IMR-90 (cell line): ENCODE measurements around the gene SYNPR. TPM values are rescaled to one million over a fixed set of nuclear protein-coding genes. Genes with fewer than 3 reads are reported as not detected.

Source experiments
- ATAC-seq: fragments of 200-7000 bp; cut with Tn5 transposase; 2 replicates; pipeline ENCODE4 v1.9.1; 2020; ENCODE audit warnings: low read depth, mild to moderate bottlenecking, moderate library complexity
- BruUV-seq: library from RNA; stranded (reverse); fragments of 400-500 nt; replicated peaks from 2 replicates; lab custom pipeline; 2021; lab: Mats Ljungman, UMichigan
- CTCF ChIA-PET: fragments of 300-600 bp; formaldehyde crosslinking; extraction: SDS; loops from one replicate; lab custom pipeline; 2021; ENCODE audit warnings: antibody characterized with exemption; lab: Yijun Ruan, JAX
- POLR2A ChIA-PET: fragments of 300-600 bp; sonication (Branson Sonifier 250); formaldehyde crosslinking; loops from one replicate; lab custom pipeline; 2022; ENCODE audit warnings: antibody characterized with exemption; ENCODE audit not compliant: unreplicated experiment; lab: Charles Lee
- DNase-seq: peaks from one replicate; pipeline ENCODE4 v3.0.0; 2013
- H2AFZ ChIP-seq: replicated peaks from 2 replicates; pipeline ENCODE3; 2013; ENCODE audit warnings: low read length, mild to moderate bottlenecking; ENCODE audit not compliant: poor library complexity
- H2AK5ac ChIP-seq: 2 replicates; pipeline ENCODE4 v1.6.1; 2013; ENCODE audit warnings: low read depth, low read length, inconsistent platforms
- H2AK9ac ChIP-seq: replicated peaks from 2 replicates; pipeline ENCODE3; 2013; ENCODE audit warnings: mild to moderate bottlenecking, low read depth, low read length, moderate library complexity; ENCODE audit not compliant: poor library complexity
- H2BK120ac ChIP-seq: 2 replicates; pipeline ENCODE4 v1.6.1; 2013; ENCODE audit warnings: low read depth, low read length, inconsistent platforms
- H2BK15ac ChIP-seq: 3 replicates; pipeline ENCODE4 v1.6.1; 2013; ENCODE audit warnings: low read depth, low read length, inconsistent platforms
- H2BK20ac ChIP-seq: 2 replicates; pipeline ENCODE4 v1.6.1; 2013; ENCODE audit warnings: low read depth, mild to moderate bottlenecking, inconsistent platforms, low read length, moderate library complexity
- H2BK5ac ChIP-seq: 2 replicates; pipeline ENCODE4 v1.6.1; 2013; ENCODE audit warnings: mild to moderate bottlenecking, low read depth, low read length, inconsistent platforms; ENCODE audit not compliant: poor library complexity, severe bottlenecking
- H3K14ac ChIP-seq: replicated peaks from 2 replicates; pipeline ENCODE4 v1.6.1; 2013; ENCODE audit warnings: low read depth, low read length, inconsistent platforms
- H3K18ac ChIP-seq: 2 replicates; pipeline ENCODE4 v1.6.1; 2013; ENCODE audit warnings: low read depth, low read length, control low read depth
- H3K23ac ChIP-seq: 2 replicates; pipeline ENCODE4 v1.6.1; 2013; ENCODE audit warnings: low read depth, low read length, inconsistent platforms
- H3K27ac ChIP-seq: 2 replicates; pipeline ENCODE4 v1.5.1; 2013; ENCODE audit warnings: mild to moderate bottlenecking, control low read depth, low read length; ENCODE audit not compliant: insufficient read depth
- H3K27me3 ChIP-seq: 2 replicates; pipeline ENCODE4 v1.6.1; 2013; ENCODE audit warnings: low read length; ENCODE audit not compliant: control insufficient read depth, insufficient read depth
- H3K36me3 ChIP-seq: 2 replicates; pipeline ENCODE4 v1.6.1; 2013; ENCODE audit warnings: low read length, mixed read lengths; ENCODE audit not compliant: control insufficient read depth, insufficient read depth
- H3K4ac ChIP-seq: 2 replicates; pipeline ENCODE4 v1.6.1; 2013; ENCODE audit warnings: low read depth, low read length, inconsistent platforms
- H3K4me1 ChIP-seq: 2 replicates; pipeline ENCODE4 v1.6.1; 2013; ENCODE audit warnings: low read length, mixed read lengths; ENCODE audit not compliant: control insufficient read depth, insufficient read depth
- H3K4me2 ChIP-seq: 2 replicates; pipeline ENCODE4 v1.6.1; 2013; ENCODE audit warnings: low read depth, mild to moderate bottlenecking, control low read depth, low read length, moderate library complexity
- H3K4me3 ChIP-seq: 2 replicates; pipeline ENCODE4 v1.5.1; 2013; ENCODE audit warnings: low read depth, mild to moderate bottlenecking, control low read depth, low read length, moderate library complexity; ENCODE audit not compliant: insufficient read depth
- H3K56ac ChIP-seq: 2 replicates; pipeline ENCODE4 v1.6.1; 2013; ENCODE audit warnings: low read length, inconsistent platforms; ENCODE audit not compliant: insufficient read depth; ENCODE audit errors: extremely low read depth
- H3K79me1 ChIP-seq, 2 experiments: 2 replicates each; pipeline ENCODE4 v1.6.1; 2013; ENCODE audit warnings: low read length in 2 of 2, inconsistent platforms in 1 of 2, low read depth in 1 of 2
- H3K9ac ChIP-seq: 2 replicates; pipeline ENCODE4 v1.6.1; 2013; ENCODE audit warnings: low read depth, low read length, control low read depth
- H3K9me1 ChIP-seq: 2 replicates; pipeline ENCODE4 v1.6.1; 2013; ENCODE audit warnings: low read length, inconsistent platforms; ENCODE audit not compliant: insufficient read depth
- H3K9me3 ChIP-seq: 2 replicates; pipeline ENCODE4 v1.6.1; 2013; ENCODE audit warnings: low read length; ENCODE audit not compliant: control insufficient read depth, insufficient read depth
- H4K20me1 ChIP-seq: 2 replicates; pipeline ENCODE4 v1.6.1; 2013; ENCODE audit warnings: low read length, inconsistent platforms; ENCODE audit not compliant: insufficient read depth
- H4K5ac ChIP-seq: 2 replicates; pipeline ENCODE4 v1.6.1; 2013; ENCODE audit warnings: mild to moderate bottlenecking, low read depth, low read length, control low read depth
- H4K8ac ChIP-seq, 2 experiments: 2 replicates each; pipeline ENCODE4 v1.6.1; 2013; ENCODE audit warnings: low read depth in 2 of 2, low read length in 2 of 2, control low read depth in 1 of 2, inconsistent platforms in 1 of 2
- H4K91ac ChIP-seq: 2 replicates; pipeline ENCODE4 v1.6.1; 2013; ENCODE audit warnings: low read depth, low read length, inconsistent platforms; ENCODE audit not compliant: insufficient read depth
- BHLHE40 ChIP-seq: fragments of 150-350 bp; IDR thresholded peaks from 2 replicates; pipeline ENCODE4 v1.6.1; 2016; ENCODE audit warnings: mild to moderate bottlenecking, low read depth, low read length
- CEBPB ChIP-seq: IDR thresholded peaks from 2 replicates; pipeline ENCODE4 v1.6.1; 2012; ENCODE audit warnings: low read depth, low read length, improper control_type of control experiment
- CHD1 ChIP-seq: IDR thresholded peaks from 2 replicates; pipeline ENCODE4 v1.6.1; 2012; ENCODE audit warnings: low read depth, low read length, improper control_type of control experiment
- FOS ChIP-seq: fragments of 150-350 bp; IDR thresholded peaks from 2 replicates; pipeline ENCODE4 v1.6.1; 2016; ENCODE audit warnings: low read depth, low read length
- MAFK ChIP-seq: IDR thresholded peaks from 2 replicates; pipeline ENCODE4 v1.6.1; 2012; ENCODE audit warnings: low read depth, low read length, improper control_type of control experiment
- MAZ ChIP-seq: IDR thresholded peaks from 2 replicates; pipeline ENCODE4 v1.6.1; 2012; ENCODE audit warnings: low read depth, mild to moderate bottlenecking, low read length, improper control_type of control experiment, moderate library complexity, borderline replicate concordance
- MXI1 ChIP-seq: IDR thresholded peaks from 2 replicates; pipeline ENCODE4 v1.6.1; 2012; ENCODE audit warnings: low read depth, mild to moderate bottlenecking, low read length, moderate library complexity, borderline replicate concordance
- NFE2L2 ChIP-seq: fragments of 150-350 bp; IDR thresholded peaks from 2 replicates; pipeline ENCODE4 v1.6.1; 2016; ENCODE audit warnings: low read depth, mild to moderate bottlenecking, low read length
- POLR2A ChIP-seq: IDR thresholded peaks from 2 replicates; pipeline ENCODE4 v1.6.1; 2012; ENCODE audit warnings: mild to moderate bottlenecking, low read depth, low read length
- RAD21 ChIP-seq: IDR thresholded peaks from 2 replicates; pipeline ENCODE4 v1.6.1; 2012; ENCODE audit warnings: low read length, improper control_type of control experiment
- RCOR1 ChIP-seq: IDR thresholded peaks from 2 replicates; pipeline ENCODE4 v1.6.1; 2012; ENCODE audit warnings: mild to moderate bottlenecking, low read length, improper control_type of control experiment; ENCODE audit not compliant: insufficient replicate concordance
- RFX5 ChIP-seq: IDR thresholded peaks from 2 replicates; pipeline ENCODE4 v1.8.0; 2012; ENCODE audit warnings: low read depth, mild to moderate bottlenecking, low read length, moderate library complexity
- SMC3 ChIP-seq: fragments of 150-350 bp; IDR thresholded peaks from 2 replicates; pipeline ENCODE4 v1.6.1; 2016; ENCODE audit warnings: low read depth, mild to moderate bottlenecking, antibody characterized with exemption, low read length, moderate library complexity
- WGBS, 2 experiments: methylation state at CpG; one replicate each; pipeline versions ENCODE4 v1.1.5 to v1.1.7; 2013; ENCODE audit warnings: missing lambda C conversion rate in 2 of 2; ENCODE audit not compliant: insufficient read length in 1 of 2; ENCODE audit errors: extremely low coverage in 2 of 2; 5-methylcytosine and 5-hydroxymethylcytosine counted together
- dilution Hi-C: fragments of 300-500 bp; cut with HindIII; formaldehyde crosslinking; loops from one replicate; pipeline ENCODE4 v1.14.3; 2018; ENCODE audit warnings: low sequenced_read_pairs; ENCODE audit not compliant: unreplicated experiment
- in situ Hi-C: fragments of 300-500 bp; cut with MboI; formaldehyde crosslinking; loops from 3 replicates; pipeline ENCODE4 v1.14.3; 2019; ENCODE audit warnings: low sequenced_read_pairs, inconsistent platforms, mixed read lengths
- intact Hi-C: fragments of 100-400 bp; cut with micrococcal nuclease; formaldehyde crosslinking; loops from 2 replicates; pipeline ENCODE4 v1.10.0; 2022
- polyA plus RNA-seq, 3 experiments: library from polyadenylated mRNA; depleted of rRNA; stranded (reverse); fragments of >200 nt; gene quantifications; 2 replicates each; pipeline ENCODE4 v1.2.3, GENCODE V29; 2012; ENCODE audit warnings: low replicate concordance in 1 of 3
- total RNA-seq: library from RNA; depleted of rRNA; stranded (reverse); fragments of >200 nt; gene quantifications from 2 replicates; pipeline ENCODE4 v1.2.3, GENCODE V29; 2012
- TF ChIP-seq, protein P1 (sequence below): fragments of 150-350 bp; IDR thresholded peaks from 2 replicates; pipeline ENCODE4 v1.6.1; 2017; ENCODE audit warnings: mild to moderate bottlenecking, antibody characterized with exemption, low read length, low read depth
- TF ChIP-seq, protein P2 (sequence below): conservative IDR thresholded peaks from 2 replicates; pipeline ENCODE4 v1.5.1; 2012; ENCODE audit warnings: mild to moderate bottlenecking, low read depth, low read length, improper control_type of control experiment
- TF ChIP-seq, protein P3 (sequence below): fragments of 150-350 bp; IDR thresholded peaks from 2 replicates; pipeline ENCODE4 v1.6.1; 2016; ENCODE audit warnings: low read depth, mild to moderate bottlenecking, low read length, moderate library complexity, borderline replicate concordance

SYNPR gene
- total and polyA plus RNA-seq, 2 of the 4 experiments (the other 2 are of a cell fraction), result not detected

DNA sequence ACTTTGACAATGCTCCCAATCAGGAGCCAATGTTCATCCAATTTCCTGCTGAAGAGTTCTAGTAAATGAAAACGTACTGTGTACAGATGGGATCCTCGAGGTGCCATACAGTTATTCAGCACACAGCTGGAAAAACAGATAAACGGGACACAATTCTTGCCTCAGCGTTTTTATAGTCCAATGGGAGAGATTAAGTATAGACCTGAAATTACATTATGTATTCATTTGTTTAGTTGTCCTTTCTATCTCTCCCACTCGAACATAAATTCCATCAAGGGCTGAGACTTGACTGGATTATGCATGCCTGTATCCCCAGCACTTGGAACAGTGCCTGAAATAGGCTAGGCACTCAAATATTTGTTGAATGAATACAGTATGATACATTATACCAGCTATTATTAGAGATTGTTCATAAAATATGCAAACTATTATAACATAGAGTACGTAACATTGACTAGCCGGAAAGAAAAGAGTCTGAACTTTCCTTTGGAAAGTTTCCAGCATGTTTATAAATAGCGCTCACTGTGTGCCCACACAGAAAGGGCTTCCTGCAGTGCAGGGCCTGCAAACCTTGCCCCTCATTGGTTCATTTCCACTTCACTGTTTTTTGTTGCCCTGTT lies 346.9 kb downstream of the SYNPR start:
- no TSS peak for BruUV-seq
- peak; percentile 89 for DNase-seq
- H2BK120ac ChIP-seq, result no peak overlapping the region
- H3K4ac ChIP-seq, result no peak overlapping the region
- no peaks in the 10 kb centered on the region for H3K36me3 ChIP-seq
- no peaks in the 10 kb centered on the region for H3K27me3 ChIP-seq
- CTCF ChIA-PET, result interaction anchor here (0.6 kb wide), 1 partner anchor 315 kb away, joined by 3 read pairs; no protein-coding TSS in a partner anchor
- TF ChIP-seq RFX5, result no peak
- TF ChIP-seq SMC3, result no peak
- TF ChIP-seq, protein P1, sequence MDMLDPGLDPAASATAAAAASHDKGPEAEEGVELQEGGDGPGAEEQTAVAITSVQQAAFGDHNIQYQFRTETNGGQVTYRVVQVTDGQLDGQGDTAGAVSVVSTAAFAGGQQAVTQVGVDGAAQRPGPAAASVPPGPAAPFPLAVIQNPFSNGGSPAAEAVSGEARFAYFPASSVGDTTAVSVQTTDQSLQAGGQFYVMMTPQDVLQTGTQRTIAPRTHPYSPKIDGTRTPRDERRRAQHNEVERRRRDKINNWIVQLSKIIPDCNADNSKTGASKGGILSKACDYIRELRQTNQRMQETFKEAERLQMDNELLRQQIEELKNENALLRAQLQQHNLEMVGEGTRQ, result no peak
- TF ChIP-seq MAZ, result no peak
- TF ChIP-seq, protein P2, sequence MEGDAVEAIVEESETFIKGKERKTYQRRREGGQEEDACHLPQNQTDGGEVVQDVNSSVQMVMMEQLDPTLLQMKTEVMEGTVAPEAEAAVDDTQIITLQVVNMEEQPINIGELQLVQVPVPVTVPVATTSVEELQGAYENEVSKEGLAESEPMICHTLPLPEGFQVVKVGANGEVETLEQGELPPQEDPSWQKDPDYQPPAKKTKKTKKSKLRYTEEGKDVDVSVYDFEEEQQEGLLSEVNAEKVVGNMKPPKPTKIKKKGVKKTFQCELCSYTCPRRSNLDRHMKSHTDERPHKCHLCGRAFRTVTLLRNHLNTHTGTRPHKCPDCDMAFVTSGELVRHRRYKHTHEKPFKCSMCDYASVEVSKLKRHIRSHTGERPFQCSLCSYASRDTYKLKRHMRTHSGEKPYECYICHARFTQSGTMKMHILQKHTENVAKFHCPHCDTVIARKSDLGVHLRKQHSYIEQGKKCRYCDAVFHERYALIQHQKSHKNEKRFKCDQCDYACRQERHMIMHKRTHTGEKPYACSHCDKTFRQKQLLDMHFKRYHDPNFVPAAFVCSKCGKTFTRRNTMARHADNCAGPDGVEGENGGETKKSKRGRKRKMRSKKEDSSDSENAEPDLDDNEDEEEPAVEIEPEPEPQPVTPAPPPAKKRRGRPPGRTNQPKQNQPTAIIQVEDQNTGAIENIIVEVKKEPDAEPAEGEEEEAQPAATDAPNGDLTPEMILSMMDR, result no peak
- no peak for TF ChIP-seq POLR2A
- no peak for TF ChIP-seq NFE2L2
- no peak for TF ChIP-seq MXI1
- TF ChIP-seq MAFK, result no peak
- no peak for TF ChIP-seq BHLHE40
- no peak for TF ChIP-seq FOS
- TF ChIP-seq RAD21, result no peak
- TF ChIP-seq RCOR1, result no peak
- no peak for TF ChIP-seq CEBPB
- TF ChIP-seq, protein P3, sequence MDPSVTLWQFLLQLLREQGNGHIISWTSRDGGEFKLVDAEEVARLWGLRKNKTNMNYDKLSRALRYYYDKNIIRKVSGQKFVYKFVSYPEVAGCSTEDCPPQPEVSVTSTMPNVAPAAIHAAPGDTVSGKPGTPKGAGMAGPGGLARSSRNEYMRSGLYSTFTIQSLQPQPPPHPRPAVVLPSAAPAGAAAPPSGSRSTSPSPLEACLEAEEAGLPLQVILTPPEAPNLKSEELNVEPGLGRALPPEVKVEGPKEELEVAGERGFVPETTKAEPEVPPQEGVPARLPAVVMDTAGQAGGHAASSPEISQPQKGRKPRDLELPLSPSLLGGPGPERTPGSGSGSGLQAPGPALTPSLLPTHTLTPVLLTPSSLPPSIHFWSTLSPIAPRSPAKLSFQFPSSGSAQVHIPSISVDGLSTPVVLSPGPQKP, result no peak
- no peak for TF ChIP-seq CHD1
- no peak overlapping the region for H4K91ac ChIP-seq
- H2AK9ac ChIP-seq, result no peak overlapping the region
- dilution Hi-C loops (no loop called here), intact Hi-C loops (no loop called here), in situ Hi-C loops (no loop called here)
- H2BK15ac ChIP-seq, result no peak overlapping the region
- H4K5ac ChIP-seq, result no peak overlapping the region
- H3K56ac ChIP-seq, result no peak overlapping the region
- no peak overlapping the region for H3K27ac ChIP-seq
- peak overlapping the region; percentile 36; the same call in 1 of the 2 replicates for H3K18ac ChIP-seq
- POLR2A ChIA-PET, result no interaction called here
- no peaks in the 10 kb centered on the region for H3K9me1 ChIP-seq
- no peak overlapping the region for H3K14ac ChIP-seq
- peak overlapping the region; percentile 31; the same call in 1 of the 2 replicates for H3K4me2 ChIP-seq
- no peak overlapping the region for H3K23ac ChIP-seq
- H3K9me3 ChIP-seq, result no peaks in the 10 kb centered on the region
- WGBS, 2 experiments, result 83% methylated on average over 1 of the region's 8 CpGs; no CpG with 5 or more reads in 1 of the 2 experiments
- no peaks in the 10 kb centered on the region for H4K20me1 ChIP-seq
- no peak overlapping the region for H3K4me3 ChIP-seq
- no peak overlapping the region for H2AK5ac ChIP-seq
- no peak overlapping the region for H3K9ac ChIP-seq
- no peaks in the 10 kb centered on the region for H3K79me1 ChIP-seq
- peak; percentile 62 for ATAC-seq
- H2BK20ac ChIP-seq, result no peak overlapping the region
- no peak overlapping the region for H2BK5ac ChIP-seq
- no peaks in the 10 kb centered on the region; the same call in 1 of the 2 replicates for H3K4me1 ChIP-seq
- H2AFZ ChIP-seq, result peak overlapping the region; percentile 39
- no peak overlapping the region for H4K8ac ChIP-seq
